ENCODE results near the gene NUB1.

DNA sequence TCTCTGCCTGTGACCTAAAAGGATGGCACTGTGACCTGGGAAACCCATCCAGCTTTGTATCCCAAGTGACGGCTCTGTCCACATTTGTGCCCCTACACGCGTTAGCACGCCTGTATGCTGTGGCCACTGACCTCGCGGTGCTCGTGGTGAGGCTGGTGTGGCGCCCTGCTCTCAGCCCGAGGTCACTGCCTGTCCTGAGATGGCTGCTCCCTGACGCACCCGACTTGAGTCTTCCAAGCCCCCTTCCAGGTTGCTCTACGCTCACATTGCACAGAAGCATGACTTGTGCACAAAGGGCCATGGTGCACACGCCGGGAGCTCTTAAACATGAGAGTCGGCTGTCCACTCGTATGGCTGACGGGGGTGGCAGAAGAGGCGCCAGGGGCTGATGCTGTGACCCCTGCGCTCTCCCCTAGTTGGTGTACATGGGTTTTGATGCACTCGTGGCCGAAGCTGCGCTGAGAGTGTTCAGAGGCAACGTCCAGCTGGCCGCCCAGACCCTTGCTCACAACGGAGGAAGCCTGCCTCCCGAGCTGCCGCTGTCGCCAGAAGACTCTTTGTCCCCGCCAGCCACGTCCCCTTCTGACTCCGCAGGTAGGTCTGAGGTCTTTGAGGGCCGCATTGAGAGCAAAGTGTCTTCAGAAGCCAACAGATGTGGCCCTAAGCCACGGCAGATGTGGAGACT lies 34.7 kb downstream of the NUB1 start:
- TF ChIP-seq, protein P1, sequence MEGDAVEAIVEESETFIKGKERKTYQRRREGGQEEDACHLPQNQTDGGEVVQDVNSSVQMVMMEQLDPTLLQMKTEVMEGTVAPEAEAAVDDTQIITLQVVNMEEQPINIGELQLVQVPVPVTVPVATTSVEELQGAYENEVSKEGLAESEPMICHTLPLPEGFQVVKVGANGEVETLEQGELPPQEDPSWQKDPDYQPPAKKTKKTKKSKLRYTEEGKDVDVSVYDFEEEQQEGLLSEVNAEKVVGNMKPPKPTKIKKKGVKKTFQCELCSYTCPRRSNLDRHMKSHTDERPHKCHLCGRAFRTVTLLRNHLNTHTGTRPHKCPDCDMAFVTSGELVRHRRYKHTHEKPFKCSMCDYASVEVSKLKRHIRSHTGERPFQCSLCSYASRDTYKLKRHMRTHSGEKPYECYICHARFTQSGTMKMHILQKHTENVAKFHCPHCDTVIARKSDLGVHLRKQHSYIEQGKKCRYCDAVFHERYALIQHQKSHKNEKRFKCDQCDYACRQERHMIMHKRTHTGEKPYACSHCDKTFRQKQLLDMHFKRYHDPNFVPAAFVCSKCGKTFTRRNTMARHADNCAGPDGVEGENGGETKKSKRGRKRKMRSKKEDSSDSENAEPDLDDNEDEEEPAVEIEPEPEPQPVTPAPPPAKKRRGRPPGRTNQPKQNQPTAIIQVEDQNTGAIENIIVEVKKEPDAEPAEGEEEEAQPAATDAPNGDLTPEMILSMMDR (IDR thresholded peaks at IDR 0.05; ENCODE audit: borderline replicate concordance, extremely low read depth, low read length, poor library complexity, severe bottlenecking): no peak
- TF ChIP-seq EZH2 (IDR thresholded peaks at IDR 0.05; ENCODE audit: borderline replicate concordance, low read depth, low read length, severe bottlenecking): no peak
